ENCODE measurements around the gene SMYD5.

DNA sequence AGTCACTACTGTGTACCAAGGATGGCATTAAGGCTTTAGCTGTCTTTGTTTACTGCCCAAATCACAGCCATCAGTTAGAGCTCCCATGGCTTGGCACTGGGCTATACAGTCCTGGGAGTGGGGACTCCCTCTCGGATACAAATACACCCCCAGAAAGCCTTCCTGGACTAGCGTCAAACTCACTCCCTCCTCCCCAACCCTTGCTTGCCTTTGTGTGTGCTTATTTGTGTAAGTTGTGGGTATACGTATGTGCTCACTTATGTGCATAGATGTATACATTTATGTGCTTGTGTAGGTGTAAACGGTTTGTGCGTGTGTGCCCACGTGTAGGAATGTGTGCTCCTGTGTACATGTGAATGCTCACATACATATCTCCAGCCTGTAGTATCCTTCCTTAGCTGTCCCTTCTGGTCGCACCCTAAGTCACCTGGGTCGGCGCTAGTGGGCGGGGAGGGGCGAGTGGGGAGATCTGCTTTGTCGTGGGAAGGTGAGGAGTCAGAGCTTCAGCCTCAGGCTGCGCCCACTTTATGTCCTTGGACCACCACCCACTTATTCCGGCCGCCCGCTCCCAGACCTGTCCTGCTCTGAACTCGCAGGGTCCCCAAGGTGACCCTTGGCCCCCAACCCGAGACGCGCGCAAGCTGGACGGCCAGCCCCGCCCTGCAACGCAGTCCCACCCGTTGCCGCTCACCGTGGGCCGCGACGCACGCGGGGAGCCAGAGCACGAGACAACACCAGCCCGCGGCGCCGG, 18.5 kb downstream of the SMYD5 start:
- TF ChIP-seq POLR2A (IDR thresholded peaks at IDR 0.05; ENCODE audit: low read depth, low read length) (no peak), POU2F2 (IDR thresholded peaks at IDR 0.05; ENCODE audit: low read depth, low read length) (no peak), POLR2AphosphoS5 (IDR thresholded peaks at IDR 0.05; ENCODE audit: low read depth, low read length) (no peak)
